Ishikawa (cell line): ENCODE measurements around the gene TIMM23.

ENCODE experiments used
- EP300 ChIP-seq: IDR thresholded peaks from 2 replicates; pipeline ENCODE4 v1.6.1; 2012; ENCODE audit warnings: borderline replicate concordance
- FOXM1 ChIP-seq: IDR thresholded peaks from 2 replicates; pipeline ENCODE4 v1.6.1; 2012; ENCODE audit warnings: low read depth, borderline replicate concordance
- NFIC ChIP-seq: IDR thresholded peaks from 2 replicates; pipeline ENCODE4 v1.6.1; 2012
- TAF1 ChIP-seq: IDR thresholded peaks from 2 replicates; pipeline ENCODE4 v1.6.1; 2012; ENCODE audit warnings: low read depth, mild to moderate bottlenecking

GRCh38 chr10:46019177-46019528, 46.9 kb downstream of the TIMM23 start:
- TF ChIP-seq TAF1 (no peak), NFIC (peak; percentile 71), EP300 (no peak), FOXM1 (no peak)
